ENCODE data around the gene CIB2.

Gene CIB2

GRCh38 chr15:78082743-78083110, 48.5 kb downstream of the CIB2 start:
- no peak for DNase-seq

GRCh38 chr15:78082106-78082742, 49.0 kb downstream of the CIB2 start:
- no peak for DNase-seq

DNA sequence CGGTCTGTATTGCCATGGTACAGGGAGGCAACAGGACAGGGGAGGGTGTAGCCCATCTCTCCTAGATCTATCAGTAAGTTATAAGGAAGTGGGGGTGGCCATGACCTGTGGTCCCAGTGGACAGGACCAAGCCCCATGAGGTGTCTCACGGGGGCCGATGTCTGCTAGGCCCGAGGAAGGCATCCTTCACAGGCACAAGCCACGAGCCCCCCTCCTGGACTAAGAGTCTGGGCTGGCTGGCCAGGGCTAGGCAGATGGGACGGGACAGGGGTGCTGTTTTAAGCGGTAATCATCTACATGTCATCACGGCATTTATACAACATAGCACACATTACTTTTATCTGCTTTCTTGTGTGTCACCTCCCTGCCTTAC, 51.2 kb downstream of the CIB2 start:
- no peak for DNase-seq

- DNase-seq: no peak
Measured at GRCh38 chr15:78079298-78080087, 51.8 kb downstream of the CIB2 start.

GRCh38 chr15:78077871-78078210, 53.4 kb downstream of the CIB2 start:
- DNase-seq: no peak

- DNase-seq: peak; percentile 79
Measured at GRCh38 chr15:78077053-78077870, 54.0 kb downstream of the CIB2 start, which contains the start of gene TBC1D2B. Gene TBC1D2B, minus strand, starts transcription at chr15:78077711. Its CDS starts 59 bp downstream, at chr15:78077652.

GRCh38 chr15:78076231-78077052, 54.8 kb downstream of the CIB2 start:
- DNase-seq: peak; percentile 25

DNA sequence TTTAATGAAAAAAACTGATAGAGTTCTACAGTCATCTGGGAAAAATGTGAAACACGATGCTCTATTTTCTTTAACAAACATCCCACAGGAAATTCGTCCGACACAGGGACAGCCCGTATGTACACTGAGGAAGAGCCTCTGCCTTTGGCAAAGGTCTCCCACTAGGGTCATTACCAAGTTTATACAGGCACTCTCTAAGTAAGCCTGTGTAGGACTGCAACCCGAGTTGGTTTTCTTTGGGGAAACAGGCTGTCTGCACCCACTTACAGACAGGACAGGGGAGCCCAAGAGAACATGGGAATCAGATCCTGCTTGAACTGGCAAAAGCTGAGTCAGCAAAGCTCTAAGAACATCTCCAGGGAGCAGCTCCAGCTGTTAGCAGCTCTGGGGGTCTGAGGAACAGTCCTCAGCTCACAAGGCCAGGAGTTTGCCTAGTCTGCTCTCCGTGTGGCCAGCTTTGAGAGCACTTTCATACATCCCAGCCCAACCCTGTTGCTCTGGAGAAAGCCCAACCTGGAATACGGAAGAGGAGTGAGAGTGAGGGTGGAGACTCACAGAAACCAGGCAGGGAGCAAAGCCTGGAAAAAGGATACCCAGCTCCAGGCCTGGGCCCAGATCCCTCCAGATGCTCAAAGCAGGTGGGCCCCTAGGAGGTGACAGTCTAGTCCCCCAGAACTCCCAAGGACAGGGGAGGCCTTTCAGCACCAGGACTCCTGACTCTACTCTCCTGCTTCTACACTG, 55.6 kb downstream of the CIB2 start:
- DNase-seq: no peak

- no peak for DNase-seq
Measured at GRCh38 chr15:78073046-78073787, 58.0 kb downstream of the CIB2 start.

DNA sequence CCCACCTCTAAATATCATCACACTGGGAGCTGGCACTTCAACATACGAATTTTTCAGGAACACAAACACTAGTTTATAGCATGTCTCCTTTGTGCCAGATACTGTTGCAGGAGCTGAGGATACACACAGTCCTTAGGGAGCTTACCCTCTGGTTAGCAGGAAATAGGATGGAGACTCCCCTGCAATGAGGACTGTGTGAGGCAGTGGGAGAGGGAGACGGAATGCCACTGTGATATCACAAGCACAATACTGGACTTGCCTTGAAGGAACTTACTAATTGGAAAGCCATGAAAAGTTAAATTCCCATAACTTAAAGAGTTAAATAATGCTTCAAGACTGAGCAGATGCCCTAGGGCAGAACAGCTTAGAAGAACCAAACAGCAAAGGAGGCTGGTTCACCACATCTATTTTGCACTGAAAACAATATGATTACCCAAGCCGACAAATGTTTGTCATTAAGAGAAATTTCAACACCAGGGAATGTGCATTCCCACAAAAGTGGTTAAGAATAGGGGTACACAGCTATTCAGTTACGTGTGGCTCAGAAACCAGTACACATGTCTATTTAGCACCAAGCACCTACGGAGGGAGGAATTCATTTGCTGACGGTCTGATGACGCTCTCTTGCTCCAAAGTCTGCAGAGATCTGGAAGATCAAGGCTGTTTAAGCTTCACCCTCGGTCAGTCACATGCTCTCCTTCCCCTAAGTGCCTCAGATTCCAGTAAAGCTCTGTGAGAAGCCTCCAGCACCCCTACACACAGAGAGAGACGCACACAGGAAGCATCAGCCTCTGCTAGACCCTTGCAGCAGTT, 59.0 kb downstream of the CIB2 start:
- DNase-seq: peak; percentile 52

- no peak for DNase-seq
Measured at GRCh38 chr15:78071383-78071782, 59.9 kb downstream of the CIB2 start.

GRCh38 chr15:78070049-78070700, 61.1 kb downstream of the CIB2 start:
- DNase-seq: peak; percentile 70

- no peak for DNase-seq
Measured at GRCh38 chr15:78069462-78070029, 61.7 kb downstream of the CIB2 start.

- no peak for DNase-seq
Measured at GRCh38 chr15:78069052-78069414, 62.2 kb downstream of the CIB2 start.

DNA sequence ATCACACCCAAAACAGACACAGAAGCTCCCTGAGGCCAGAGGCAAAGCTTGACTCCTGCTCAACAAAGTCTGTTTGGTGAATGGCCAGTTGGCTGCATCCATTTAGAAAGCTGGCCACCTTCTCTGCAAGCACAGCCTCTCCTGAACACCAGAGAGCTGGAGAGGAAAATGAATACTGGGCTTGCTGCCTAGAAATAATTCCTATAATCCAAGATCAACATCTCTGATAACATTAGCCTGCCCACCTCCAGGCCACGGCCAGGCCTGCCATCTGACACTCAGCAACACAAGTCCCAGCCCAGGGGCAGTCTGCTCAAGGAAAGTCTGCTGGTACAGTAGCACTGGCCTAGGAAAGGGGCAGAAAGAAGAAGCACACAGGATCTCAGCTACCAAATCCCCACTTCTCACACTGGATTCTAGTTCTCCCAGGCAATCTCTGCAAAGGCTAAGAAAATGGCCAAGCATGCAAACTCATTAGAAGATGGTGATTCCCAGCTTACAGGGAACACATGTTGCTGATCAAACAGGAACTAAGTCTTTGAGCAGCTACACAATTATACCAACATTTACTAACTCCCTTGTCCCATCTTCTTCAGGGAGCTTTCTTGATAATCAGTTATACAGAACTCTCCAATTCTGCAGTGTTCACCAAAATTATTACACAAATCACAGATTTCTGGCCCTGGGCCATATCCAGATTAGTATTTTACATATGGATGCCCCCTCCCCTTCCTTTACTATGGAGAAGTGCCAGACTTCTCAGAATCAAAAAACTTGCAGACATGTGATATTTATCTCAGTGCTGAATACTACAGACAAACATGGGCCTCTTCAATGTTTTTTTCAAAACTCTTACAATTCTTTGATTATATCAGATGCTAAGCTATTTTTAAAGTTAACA, 63.7 kb downstream of the CIB2 start:
- no peak for DNase-seq

- DNase-seq: no peak
Measured at GRCh38 chr15:78065973-78066946, 65.0 kb downstream of the CIB2 start.

GRCh38 chr15:78065284-78065872, 65.9 kb downstream of the CIB2 start:
- no peak for DNase-seq
